Cardiac septum (tissue), 1 donor: ENCODE measurements around the gene CCL25. TPM values are rescaled to one million over a fixed set of nuclear protein-coding genes. Genes with fewer than 3 reads are reported as not detected.

Experiments
- DNase-seq: peaks from one replicate; pipeline ENCODE4 v3.0.0-alpha.2; 2020; ENCODE audit warnings: low spot score
- intact Hi-C: fragments of 100-400 bp; cut with DNase I; formaldehyde crosslinking; loops from one replicate; pipeline ENCODE4 v1.14.0; 2022
- total RNA-seq: library from RNA; stranded (reverse); fragmentation: NEBNext Ultra II Directional; extraction: Animal tissue kit (Norgen Biotek cat#: 25700); gene quantifications from one replicate; pipeline ENCODE4 v1.2.1, GENCODE V29; 2021
- donor health status: DM: no; HTN: no; CAD: no.

The CCL25 gene
- total RNA-seq, 1 donor from 2014 or later = not detected

GRCh38 chr19:8105471-8105870, 52.9 kb downstream of the CCL25 start:
- DNase-seq = no peak
- intact Hi-C loops = no loop called here

- intact Hi-C loops = no loop called here
- DNase-seq = no peak
Measured at GRCh38 chr19:8107301-8107903, 54.8 kb downstream of the CCL25 start.

GRCh38 chr19:8108560-8109445, 56.2 kb downstream of the CCL25 start:
- intact Hi-C loops = no loop called here
- DNase-seq = no peak

GRCh38 chr19:8109455-8109854, 56.9 kb downstream of the CCL25 start:
- intact Hi-C loops = no loop called here
- no peak for DNase-seq

GRCh38 chr19:8109890-8110662, 57.5 kb downstream of the CCL25 start:
- no peak for DNase-seq
- intact Hi-C loops = no loop called here

GRCh38 chr19:8110931-8111330, 58.4 kb downstream of the CCL25 start:
- no peak for DNase-seq
- intact Hi-C loops = no loop called here

GRCh38 chr19:8111376-8111775, 58.8 kb downstream of the CCL25 start:
- intact Hi-C loops = no loop called here
- no peak for DNase-seq

Other genes with a start within 250 kb of the CCL25 start
- 23.6 TPM for gene EVI5L, start 222.5 kb upstream of the CCL25 start, total RNA-seq
- 0.13 TPM for gene PRR36, start 178.4 kb upstream of the CCL25 start, total RNA-seq
- gene LRRC8E, start 164.2 kb upstream of the CCL25 start, total RNA-seq = 0.30 TPM
- 28.6 TPM for gene MAP2K7, start 148.9 kb upstream of the CCL25 start, total RNA-seq
- 3.0 TPM for gene TGFBR3L, start 137.9 kb upstream of the CCL25 start, total RNA-seq
- gene SNAPC2, start 132.4 kb upstream of the CCL25 start, total RNA-seq = 12.3 TPM
- gene CTXN1, start 126.6 kb upstream of the CCL25 start, total RNA-seq = 0.24 TPM
- gene TIMM44, start 109.1 kb upstream of the CCL25 start, total RNA-seq = 82.6 TPM
- 55.2 TPM for gene ELAVL1, start 47.1 kb upstream of the CCL25 start, total RNA-seq
- gene FBN3, start 96.8 kb downstream of the CCL25 start, total RNA-seq = not detected
- 24.1 TPM for gene CERS4, start 156.6 kb downstream of the CCL25 start, total RNA-seq